CD14-positive monocyte (primary cell): ENCODE results near the gene LRRC61. TPM values are rescaled to one million over a fixed set of nuclear protein-coding genes. Genes with fewer than 3 reads are reported as not detected.

Source experiments
- DNase-seq, 3 donors: peaks; one replicate each; pipeline ENCODE4 v3.0.0-alpha.2; 2011 to 2022
- H2AFZ ChIP-seq: 2 replicates; pipeline ENCODE4 v1.6.0; 2012; ENCODE audit warnings: mild to moderate bottlenecking, low read depth, low read length, inconsistent platforms; ENCODE audit not compliant: insufficient read depth, poor library complexity, severe bottlenecking
- H3K27ac ChIP-seq, 2 donors: 1 replicate in 1 of 2; 2 replicates in 1 of 2; pipeline ENCODE4 v1.5.1; 2012 to 2013; ENCODE audit warnings: low read length in 2 of 2, control low read depth in 1 of 2, inconsistent platforms in 1 of 2, low read depth in 1 of 2, mild to moderate bottlenecking in 1 of 2
- H3K27me3 ChIP-seq, 2 donors: one replicate each; pipeline versions ENCODE4 v1.6.0 to v1.6.1; 2011 to 2013; ENCODE audit warnings: low read length in 2 of 2; ENCODE audit not compliant: control insufficient read depth in 2 of 2, insufficient read depth in 2 of 2
- H3K36me3 ChIP-seq, 2 donors: replicated peaks in 1 of 2; 1 replicate in 1 of 2; 2 replicates in 1 of 2; pipeline versions ENCODE4 v1.5.1 to v1.6.1; 2012 to 2013; ENCODE audit warnings: low read length in 2 of 2, control low read depth in 1 of 2, inconsistent platforms in 1 of 2, mild to moderate bottlenecking in 1 of 2; ENCODE audit not compliant: insufficient read depth in 2 of 2, control insufficient read depth in 1 of 2
- H3K4me1 ChIP-seq, 2 donors: 1 replicate in 1 of 2; 2 replicates in 1 of 2; pipeline versions ENCODE4 v1.5.1 to v1.6.1; 2012 to 2013; ENCODE audit warnings: low read length in 2 of 2, control low read depth in 1 of 2, inconsistent platforms in 1 of 2, mild to moderate bottlenecking in 1 of 2, moderate library complexity in 1 of 2; ENCODE audit not compliant: insufficient read depth in 2 of 2, control insufficient read depth in 1 of 2
- H3K4me2 ChIP-seq: replicated peaks from 2 replicates; pipeline ENCODE3; 2012; ENCODE audit warnings: low read length, moderate library complexity, mild to moderate bottlenecking; ENCODE audit not compliant: poor library complexity, severe bottlenecking; ENCODE audit errors: extremely low read depth
- H3K4me3 ChIP-seq, 3 experiments: fragments of 200-600 bp in 1 of 3; sonication (generic) in 1 of 3; replicated peaks in 1 of 3; 1 replicate in 2 of 3; 2 replicates in 1 of 3; pipeline ENCODE4 v1.5.1; 2011 to 2013; ENCODE audit warnings: low read length in 3 of 3, mild to moderate bottlenecking in 3 of 3, control low read depth in 2 of 3, low read depth in 2 of 3, inconsistent platforms in 1 of 3, moderate library complexity in 1 of 3
- H3K79me2 ChIP-seq: 2 replicates; pipeline ENCODE4 v1.6.0; 2012; ENCODE audit warnings: mild to moderate bottlenecking, control low read depth, inconsistent platforms, low read length, moderate library complexity; ENCODE audit not compliant: insufficient read depth
- H3K9ac ChIP-seq: 2 replicates; pipeline ENCODE4 v1.6.0; 2017; ENCODE audit warnings: low read length, mild to moderate bottlenecking; ENCODE audit not compliant: insufficient read depth, poor library complexity, severe bottlenecking
- H3K9me3 ChIP-seq, 2 donors: replicated peaks in 1 of 2; 1 replicate in 1 of 2; 2 replicates in 1 of 2; pipeline versions ENCODE4 v1.5.1 to v1.6.1; 2012 to 2013; ENCODE audit warnings: low read length in 2 of 2, control low read depth in 1 of 2; ENCODE audit not compliant: control insufficient read depth in 1 of 2, insufficient read depth in 1 of 2
- H4K20me1 ChIP-seq: 2 replicates; pipeline ENCODE4 v1.6.0; 2012; ENCODE audit warnings: mild to moderate bottlenecking, low read length, control low read depth, moderate library complexity; ENCODE audit not compliant: insufficient read depth
- H3K27ac Mint-ChIP-seq, 7 donors: one replicate each; pipeline ENCODE4 v1.8.0; 2020; ENCODE audit warnings: mild to moderate bottlenecking in 7 of 7, mixed read lengths in 7 of 7, moderate library complexity in 6 of 7, inconsistent platforms in 2 of 7
- H3K27me3 Mint-ChIP-seq, 3 donors: one replicate each; pipeline ENCODE4 v1.8.0; 2021 to 2022; ENCODE audit warnings: low read depth in 3 of 3, mild to moderate bottlenecking in 3 of 3, mixed read lengths in 3 of 3, moderate library complexity in 3 of 3, inconsistent platforms in 1 of 3
- H3K36me3 Mint-ChIP-seq, 2 donors: one replicate each; pipeline ENCODE4 v1.8.0; 2020; ENCODE audit warnings: mixed read lengths in 2 of 2, inconsistent platforms in 1 of 2, mild to moderate bottlenecking in 1 of 2
- H3K4me1 Mint-ChIP-seq: one replicate; pipeline ENCODE4 v1.8.0; 2020; ENCODE audit warnings: mild to moderate bottlenecking, mixed read lengths
- H3K4me3 Mint-ChIP-seq, 2 donors: one replicate each; pipeline ENCODE4 v1.8.0; 2020; ENCODE audit warnings: mild to moderate bottlenecking in 2 of 2, mixed read lengths in 2 of 2, moderate library complexity in 1 of 2
- H3K9me3 Mint-ChIP-seq, 7 donors: one replicate each; pipeline ENCODE4 v1.8.0; 2020 to 2022; ENCODE audit warnings: mixed read lengths in 7 of 7, mild to moderate bottlenecking in 6 of 7, moderate library complexity in 6 of 7, inconsistent platforms in 2 of 7
- CTCF ChIP-seq: fragments of 200-600 bp; IDR thresholded peaks from one replicate; pipeline ENCODE4 v1.8.0; 2022; ENCODE audit warnings: antibody characterized with exemption, mild to moderate bottlenecking
- WGBS: methylation state at CpG from one replicate; pipeline ENCODE4 v1.1.5; 2013; ENCODE audit warnings: missing lambda C conversion rate; ENCODE audit not compliant: insufficient coverage; 5-methylcytosine and 5-hydroxymethylcytosine counted together
- intact Hi-C, 2 donors: fragments of 100-400 bp; cut with micrococcal nuclease; formaldehyde crosslinking; loops; one replicate each; pipeline versions ENCODE4 v1.15.0 to v1.15.1; 2023
- polyA plus RNA-seq, 3 donors: library from polyadenylated mRNA; depleted of rRNA in 1 of 3; unstranded in 2 of 3; stranded (reverse) in 1 of 3; fragments of 300-500 nt in 2 of 3; fragments of >200 nt in 1 of 3; fragmentation: Illumina TruSeq in 2 of 3; gene quantifications; 1 replicate in 2 of 3; 2 replicates in 1 of 3; pipeline ENCODE4 v1.2.3, GENCODE V29; 2012 to 2021

LRRC61 gene
- polyA plus RNA-seq, 3 donors: 1.4 to 8.6 (median 5.7) TPM

- Mint-ChIP-seq H3K27me3 (peaks cover 1 to 3% (median 3%) of the 10 kb centered on the region in 3 donors), H3K27ac (no peak overlapping the region), H3K9me3 (no peaks in the 10 kb centered on the region), H3K4me1 (peaks cover 24% of the 10 kb centered on the region), H3K4me3 (no peak overlapping the region), H3K36me3 (no peaks in the 10 kb centered on the region)
- H3K9me3 ChIP-seq: no peaks in the 10 kb centered on the region
- DNase-seq: no peak
- no peak overlapping the region for H3K4me2 ChIP-seq
- no peak overlapping the region for H3K4me3 ChIP-seq
- no peaks in the 10 kb centered on the region for H4K20me1 ChIP-seq
- H2AFZ ChIP-seq: no peak overlapping the region
- no peak for TF ChIP-seq CTCF
- H3K4me1 ChIP-seq: peaks cover 10 to 12% of the 10 kb centered on the region in 2 donors
- WGBS: 100% methylated on average over 3 of the region's 4 CpGs
- H3K27ac ChIP-seq: no peak overlapping the region
- no peaks in the 10 kb centered on the region for H3K27me3 ChIP-seq
- H3K79me2 ChIP-seq: no peaks in the 10 kb centered on the region
- H3K9ac ChIP-seq: no peak overlapping the region
- intact Hi-C loops: no loop called here
- H3K36me3 ChIP-seq: no peaks in the 10 kb centered on the region
These were observed 35.3 kb downstream of the LRRC61 start for GRCh38 chr7:150358433-150358832.

GRCh38 chr7:150358988-150359621 is 36.0 kb downstream of the LRRC61 start:
- Mint-ChIP-seq H3K9me3 (no peaks in the 10 kb centered on the region), H3K4me3 (no peak overlapping the region), H3K36me3 (no peaks in the 10 kb centered on the region), H3K27me3 (peaks cover 1 to 3% (median 3%) of the 10 kb centered on the region in 3 donors), H3K4me1 (peaks cover 31% of the 10 kb centered on the region), H3K27ac (peak overlapping the region in 1 of 7 donors; percentile 37)
- Histone ChIP-seq H3K36me3 (no peaks in the 10 kb centered on the region), H4K20me1 (no peaks in the 10 kb centered on the region), H3K4me2 (no peak overlapping the region), H3K9me3 (no peaks in the 10 kb centered on the region), H3K4me1 (peaks cover 16 to 19% of the 10 kb centered on the region in 2 donors), H3K27ac (no peak overlapping the region), H3K4me3 (no peak overlapping the region), H3K27me3 (no peaks in the 10 kb centered on the region), H2AFZ (no peak overlapping the region), H3K9ac (no peak overlapping the region), H3K79me2 (no peaks in the 10 kb centered on the region)
- intact Hi-C loops: no loop called here
- TF ChIP-seq CTCF: no peak
- DNase-seq: no peak
- 79% methylated on average over 4 of the region's 4 CpGs for WGBS
